Posterior vena cava (tissue), 2 donors: ENCODE measurements around the gene TMEM41B. TPM values are rescaled to one million over a fixed set of nuclear protein-coding genes. Genes with fewer than 3 reads are reported as not detected.
"Not testable (repeated sequence)": the region's sequence is repeated elsewhere in the genome, so short reads cannot be mapped to it uniquely, and the experiment has no call there.

Experiments
- DNase-seq: peaks from one replicate; pipeline ENCODE4 v3.0.0-alpha.2; 2020; ENCODE audit warnings: low spot score
- intact Hi-C, 2 donors: fragments of 100-400 bp; cut with DNase I; formaldehyde crosslinking; loops; one replicate each; pipeline versions ENCODE4 v1.14.1 to v1.14.2; 2022 to 2023
- long read RNA-seq, 2 donors: library from polyadenylated mRNA; unstranded; transcript quantifications; one replicate each; pipeline ENCODE4 v2.0.0, GENCODE V29; 2020 to 2021
- total RNA-seq, 2 donors: library from RNA; stranded (reverse); fragmentation: NEBNext Ultra II Directional; extraction: Animal tissue kit (Norgen Biotek cat#: 25700); gene quantifications; one replicate each; pipeline ENCODE4 v1.2.1, GENCODE V29; 2021
- donor health status: DM: yes; HTN: yes; CAD: no.
- donor health status: DM: yes; HTN: yes; CAD: no.

Gene TMEM41B, protein sequence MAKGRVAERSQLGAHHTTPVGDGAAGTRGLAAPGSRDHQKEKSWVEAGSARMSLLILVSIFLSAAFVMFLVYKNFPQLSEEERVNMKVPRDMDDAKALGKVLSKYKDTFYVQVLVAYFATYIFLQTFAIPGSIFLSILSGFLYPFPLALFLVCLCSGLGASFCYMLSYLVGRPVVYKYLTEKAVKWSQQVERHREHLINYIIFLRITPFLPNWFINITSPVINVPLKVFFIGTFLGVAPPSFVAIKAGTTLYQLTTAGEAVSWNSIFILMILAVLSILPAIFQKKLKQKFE
- total RNA-seq: 10 to 100 TPM; 16.8 to 18.0 TPM
- long read RNA-seq, donor 1, partial matches to known transcripts: 1 of 2 reads
- long read RNA-seq, donor 1, other reads (novel, unspliced or antisense): 1 of 2 reads
- long read RNA-seq, donor 2, partial matches to known transcripts: 0 of 2 reads
- long read RNA-seq, donor 2, other reads (novel, unspliced or antisense): 1 of 2 reads

GRCh38 chr11:9314291-9315077 lies at the start of gene TMEM41B:
TSS of gene TMEM41B (minus strand) at chr11:9314593. CDS start at chr11:9314441, 152 bp downstream.
- intact Hi-C loops: loop anchor here in 1 of 2 donors (10.0 kb wide), 1 partner anchor 70 kb away; the partner anchor contains the start of gene IPO7
- DNase-seq: peak; percentile 100

GRCh38 chr11:9362393-9362863 lies 48.0 kb upstream of the TMEM41B start:
- intact Hi-C loops: loop anchor here in 1 of 2 donors (10.0 kb wide), 1 partner anchor 98 kb away; the partner anchor contains the start of gene DENND5A
- no peak for DNase-seq

DNA sequence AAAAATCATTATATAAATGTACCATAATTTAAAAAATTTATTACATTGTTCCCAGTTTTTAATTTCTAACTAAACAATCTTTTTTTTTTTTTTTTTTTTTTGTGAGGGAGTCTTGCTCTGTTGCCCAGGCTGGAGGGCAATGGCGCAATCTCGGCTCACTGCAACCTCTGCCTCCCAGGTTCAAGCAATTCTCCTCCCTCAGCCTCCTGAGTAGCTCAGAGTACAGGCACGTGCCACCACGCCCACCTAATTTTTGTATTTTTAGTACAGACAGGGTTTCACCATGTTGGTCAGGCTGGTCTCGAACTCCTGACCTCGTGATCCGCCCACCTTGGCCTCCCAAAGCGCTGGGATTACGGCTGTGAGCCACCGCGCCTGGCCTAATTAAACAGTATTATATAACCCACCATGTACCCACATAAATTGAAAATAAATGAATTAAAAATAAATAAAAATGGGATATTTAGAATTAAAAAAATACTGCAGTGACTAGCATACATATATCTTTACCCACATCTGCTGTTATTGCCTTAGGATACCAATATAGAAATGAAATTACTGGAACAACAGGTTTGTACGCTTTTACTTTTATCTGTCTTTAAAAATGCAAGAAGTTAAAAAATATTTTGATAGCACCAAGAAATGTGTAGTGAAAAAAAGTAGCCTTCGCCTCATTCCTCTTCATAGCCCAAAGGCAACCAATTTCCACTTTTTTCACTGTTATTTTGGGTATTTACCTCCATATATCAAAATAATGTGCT lies 46.6 kb upstream of the TMEM41B start:
- DNase-seq: not testable (repeated sequence)
- intact Hi-C loops: loop anchor here in 1 of 2 donors (10.0 kb wide), 1 partner anchor 96 kb away; the partner anchor contains the start of gene DENND5A

GRCh38 chr11:9357041-9357440 lies 42.6 kb upstream of the TMEM41B start:
- intact Hi-C loops: no loop called here
- no peak for DNase-seq

DNA sequence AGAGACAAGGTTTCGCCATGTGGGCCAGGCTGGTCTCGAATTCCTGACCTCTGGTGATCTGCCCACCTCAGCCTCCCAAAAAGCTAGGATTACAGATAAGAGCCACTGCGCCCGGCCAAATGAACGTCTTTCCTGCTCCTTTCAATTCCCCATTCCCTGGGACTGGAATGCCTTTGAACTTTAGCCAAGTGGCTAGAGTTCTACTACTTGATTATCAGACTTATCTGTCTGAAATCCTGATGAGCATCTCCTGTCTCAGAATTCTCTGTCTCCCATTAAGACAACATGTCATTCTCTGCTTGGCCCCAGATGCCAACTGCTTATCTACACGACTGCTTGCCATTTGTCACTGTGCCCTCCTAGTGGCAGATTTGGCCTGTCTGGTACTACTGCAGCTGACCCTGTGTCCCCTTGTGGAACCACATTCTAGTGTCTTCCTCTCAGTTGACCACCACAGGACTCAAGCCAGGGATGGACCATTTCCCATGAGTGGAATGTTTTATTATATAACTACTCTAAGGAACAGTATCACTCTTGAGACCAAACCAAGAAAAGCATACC lies 37.0 kb upstream of the TMEM41B start:
- intact Hi-C loops: no loop called here
- no peak for DNase-seq

DNA sequence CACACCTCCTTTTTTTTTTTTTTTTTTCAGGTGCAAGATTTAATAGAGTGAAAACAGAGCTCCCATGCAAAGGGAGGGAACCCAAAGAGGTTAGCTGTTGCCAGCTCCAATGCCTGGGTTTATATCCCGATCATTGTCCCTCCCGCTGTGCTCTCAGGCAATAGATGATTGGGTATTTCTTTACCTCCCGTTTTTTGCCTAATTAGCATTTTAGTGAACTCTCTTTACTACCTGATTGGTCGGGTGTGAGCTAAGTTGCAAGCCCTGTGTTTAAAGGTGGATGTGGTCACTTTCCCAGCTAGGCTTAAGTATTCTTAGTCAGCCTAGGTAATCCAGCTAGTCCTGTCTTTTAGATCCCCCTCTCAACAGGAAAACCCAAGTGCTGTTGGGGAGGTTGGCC lies 33.4 kb upstream of the TMEM41B start:
- DNase-seq: not testable (repeated sequence)
- intact Hi-C loops: loop anchor here in 1 of 2 donors (5.0 kb wide), 1 partner anchor 275 kb away; no protein-coding TSS in a partner anchor

GRCh38 chr11:9347100-9347499 lies 32.7 kb upstream of the TMEM41B start:
- DNase-seq: no peak
- intact Hi-C loops: loop anchor here in 1 of 2 donors (5.0 kb wide), 1 partner anchor 275 kb away; no protein-coding TSS in a partner anchor

DNA sequence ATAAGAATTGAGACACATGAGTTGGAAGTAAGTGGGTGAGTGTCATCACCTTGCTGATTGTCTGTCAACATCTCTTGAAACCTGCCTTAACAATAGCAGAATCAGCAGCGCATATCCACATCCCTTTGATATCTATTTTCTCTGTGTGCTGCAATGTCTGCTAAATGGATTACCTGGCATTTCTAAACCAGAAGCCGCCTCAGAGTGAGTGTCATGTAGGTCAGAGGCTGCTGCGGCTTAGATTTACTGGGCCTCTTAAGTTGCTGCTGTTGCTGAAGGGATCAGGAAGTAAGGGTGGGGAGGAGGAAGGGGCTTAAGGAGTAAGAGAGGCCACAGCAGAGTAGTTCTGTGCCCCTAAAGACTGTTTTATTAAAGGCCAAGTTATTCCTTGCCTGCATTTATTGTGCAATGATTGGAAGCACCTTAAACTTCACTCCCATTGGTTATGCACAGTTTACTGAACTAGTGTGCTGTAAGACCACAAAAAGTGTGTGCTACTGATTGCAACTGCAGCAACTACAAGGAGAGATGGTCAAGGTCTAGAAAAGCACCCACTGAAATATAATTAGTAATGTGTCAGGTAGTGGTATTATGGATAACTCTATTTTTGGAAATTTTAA lies 29.8 kb upstream of the TMEM41B start:
- intact Hi-C loops: no loop called here
- no peak for DNase-seq

- DNase-seq: no peak
- intact Hi-C loops: no loop called here
Observed at GRCh38 chr11:9341638-9342178, 27.3 kb upstream of the TMEM41B start.

- no peak for DNase-seq
- intact Hi-C loops: loop anchor here in 1 of 2 donors (5.0 kb wide), 1 partner anchor 480 kb away; no protein-coding TSS in a partner anchor
Observed at GRCh38 chr11:9332655-9333054, 18.3 kb upstream of the TMEM41B start.

GRCh38 chr11:9330387-9331384 lies 16.3 kb upstream of the TMEM41B start:
- intact Hi-C loops: loop anchor here in 1 of 2 donors (5.0 kb wide), 1 partner anchor 478 kb away; no protein-coding TSS in a partner anchor
- no peak for DNase-seq

DNA sequence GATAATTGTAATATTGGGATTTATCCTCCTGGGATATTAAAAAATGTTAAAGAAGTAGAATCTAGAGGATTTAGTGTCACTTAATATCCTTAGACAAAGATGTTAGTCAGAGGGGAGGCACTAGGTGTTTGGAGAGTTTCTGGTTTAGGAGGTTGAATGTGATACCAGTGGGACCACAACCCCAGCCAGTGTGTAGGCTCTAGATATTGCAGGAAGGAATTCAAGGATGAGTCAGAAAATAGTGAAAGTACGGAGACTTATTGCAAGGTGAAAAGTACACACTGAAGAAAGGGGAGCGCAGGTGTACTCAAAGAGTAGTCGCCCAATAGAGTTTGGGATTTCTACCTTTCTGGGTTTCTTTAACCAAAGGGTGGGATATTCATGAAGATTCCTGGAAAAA lies 5.7 kb upstream of the TMEM41B start:
- no peak for DNase-seq
- intact Hi-C loops: no loop called here

DNA sequence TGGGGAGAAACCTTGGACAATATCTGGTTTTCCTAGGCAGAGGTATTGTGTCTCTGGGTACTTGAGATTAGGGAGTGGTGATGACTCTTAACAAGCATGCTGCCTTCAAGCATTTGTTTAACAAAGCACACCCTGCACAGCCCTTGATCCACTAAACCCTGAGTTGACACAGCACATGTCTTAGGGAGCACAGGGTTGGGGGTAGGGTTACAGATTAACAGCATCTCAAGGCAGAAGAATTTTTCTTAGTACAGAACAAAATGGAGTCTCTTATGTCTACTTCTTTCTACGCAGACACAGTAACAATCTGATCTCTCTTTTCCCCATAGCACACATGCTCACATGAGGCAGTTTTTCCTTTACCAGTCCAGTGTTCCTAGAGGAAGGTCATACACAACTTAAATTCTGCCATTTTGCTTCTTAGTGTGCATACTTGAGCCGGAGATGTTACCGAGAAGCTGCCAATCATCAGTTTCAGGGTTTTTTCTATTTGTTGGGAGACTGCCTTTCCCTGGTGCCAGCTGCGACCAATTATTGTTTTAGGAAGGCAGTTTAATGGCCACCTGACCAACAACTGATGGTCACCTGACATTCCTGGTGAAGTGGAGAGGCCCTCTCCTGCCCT lies 5.1 kb upstream of the TMEM41B start:
- DNase-seq: not testable (repeated sequence)
- intact Hi-C loops: loop anchor here in 1 of 2 donors (10.0 kb wide), 1 partner anchor 65 kb away; the partner anchor contains the start of gene IPO7

GRCh38 chr11:9318442-9319376 lies 4.3 kb upstream of the TMEM41B start:
- DNase-seq: peak; percentile 52
- intact Hi-C loops: loop anchor here in 1 of 2 donors (10.0 kb wide), 1 partner anchor 66 kb away; the partner anchor contains the start of gene IPO7

- DNase-seq: no peak
- intact Hi-C loops: loop anchor here in 1 of 2 donors (10.0 kb wide), 1 partner anchor 68 kb away; the partner anchor contains the start of gene IPO7
Observed at GRCh38 chr11:9316334-9316733, 1.9 kb upstream of the TMEM41B start.
